HL-60/S4 treated with retinoic acid at 250 ng/mL for 4 days and 3 days (cell line): ENCODE measurements around the gene CRYGS.
"Not testable (repeated sequence)": the region's sequence is repeated elsewhere in the genome, so short reads cannot be mapped to it uniquely, and the experiment has no call there.

Source experiments
- in situ Hi-C: fragments of 300-500 bp; cut with MboI; formaldehyde crosslinking; loops from 2 replicates; pipeline ENCODE4 v1.7.0; 2022; ENCODE audit warnings: low sequenced_read_pairs

Gene CRYGS

GRCh38 chr3:186520957-186521842 is 23.0 kb downstream of the CRYGS start:
- in situ Hi-C loops: no loop called here

DNA sequence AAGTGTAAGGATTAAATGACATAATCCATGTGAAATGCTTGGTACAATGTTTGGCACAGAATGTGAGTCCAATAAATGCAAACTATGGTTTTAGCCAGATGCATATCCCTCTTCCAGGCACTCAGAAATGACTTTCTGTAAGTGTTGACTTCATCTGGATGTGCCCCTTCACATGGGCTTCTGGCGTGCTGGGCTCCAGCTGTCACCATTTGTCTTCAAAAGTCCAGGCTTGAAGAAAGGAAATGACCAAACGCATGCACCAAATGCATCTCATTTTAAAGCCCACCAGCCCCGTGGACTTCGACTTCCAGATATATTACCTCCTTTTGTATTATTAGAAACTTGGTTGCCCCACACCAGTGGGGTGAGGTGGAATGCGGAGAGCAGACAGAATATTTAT is 23.7 kb downstream of the CRYGS start:
- in situ Hi-C loops: no loop called here

GRCh38 chr3:186519021-186519658 is 25.0 kb downstream of the CRYGS start:
- in situ Hi-C loops: no loop called here

GRCh38 chr3:186517218-186517617 is 27.0 kb downstream of the CRYGS start:
- in situ Hi-C loops: no loop called here

DNA sequence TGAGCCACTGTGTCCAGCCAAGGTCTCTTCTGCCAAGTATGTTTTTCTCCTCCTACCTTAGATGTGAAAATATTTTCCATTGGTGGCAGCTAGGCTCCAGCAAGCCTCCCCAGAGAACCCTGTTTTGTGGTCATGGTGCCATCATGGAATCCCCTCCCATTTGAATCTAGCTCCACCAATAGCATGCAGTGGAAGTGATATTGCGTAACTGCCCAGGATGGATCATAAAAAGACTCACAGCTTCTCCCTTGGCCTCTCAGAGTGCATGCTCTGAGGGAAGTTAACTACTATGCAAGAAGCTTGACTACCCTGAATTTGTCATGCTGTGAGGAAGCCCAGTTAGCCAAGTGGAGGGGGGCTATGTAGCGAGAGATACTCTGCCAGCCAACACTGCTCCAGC is 27.5 kb downstream of the CRYGS start:
- in situ Hi-C loops: no loop called here

DNA sequence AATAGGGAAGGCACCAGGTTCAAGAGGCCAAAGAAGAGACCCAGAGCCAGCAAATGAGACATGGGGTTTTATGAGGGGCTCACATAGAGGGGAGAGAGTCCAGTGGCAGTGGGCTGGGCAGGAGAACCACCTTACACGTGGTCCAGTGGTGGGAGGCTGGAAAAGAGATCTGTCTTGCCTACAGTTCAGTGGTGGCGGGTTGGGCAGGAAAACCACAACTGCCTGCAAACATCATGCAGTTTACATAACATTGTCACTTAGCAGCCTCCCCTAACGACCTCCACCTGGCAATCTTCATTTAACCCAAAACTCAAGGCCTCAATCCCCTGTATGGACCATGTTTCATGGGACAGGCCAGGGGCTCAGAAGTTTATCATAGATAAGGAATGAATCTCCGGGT is 29.1 kb downstream of the CRYGS start:
- in situ Hi-C loops: no loop called here

DNA sequence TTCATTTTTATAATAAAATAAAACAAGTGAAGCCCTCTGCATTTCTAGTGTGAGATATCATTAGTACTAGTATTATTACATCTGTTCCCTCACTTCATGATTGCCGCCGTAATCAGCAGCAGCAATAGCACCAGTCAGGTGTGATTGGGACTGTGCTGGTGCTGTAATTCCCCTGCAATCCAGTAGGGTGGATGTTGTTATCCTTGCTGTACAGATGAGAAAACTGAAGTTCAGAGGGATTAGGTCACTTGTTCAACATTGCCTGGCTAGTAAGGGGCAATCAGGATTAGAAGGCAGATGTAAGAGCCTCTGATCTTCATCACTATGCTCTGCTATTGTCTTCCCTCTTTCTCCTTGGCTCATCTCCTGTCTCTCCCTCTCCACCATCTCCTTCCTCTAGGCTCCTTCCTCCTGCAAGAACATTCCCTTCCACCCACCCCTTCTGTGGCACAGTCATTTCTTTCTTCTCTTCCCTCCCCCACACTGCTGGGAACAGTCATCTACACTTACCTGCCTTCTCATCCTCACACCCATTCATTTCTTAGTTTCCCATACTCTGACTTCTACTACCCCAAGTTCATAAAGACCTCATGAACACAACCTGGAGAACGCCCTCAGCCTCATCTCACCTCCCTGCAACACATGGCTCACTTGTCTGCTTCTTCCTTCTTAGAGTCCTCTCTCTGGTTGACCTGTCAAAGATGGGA is 29.7 kb downstream of the CRYGS start:
- in situ Hi-C loops: no loop called here

DNA sequence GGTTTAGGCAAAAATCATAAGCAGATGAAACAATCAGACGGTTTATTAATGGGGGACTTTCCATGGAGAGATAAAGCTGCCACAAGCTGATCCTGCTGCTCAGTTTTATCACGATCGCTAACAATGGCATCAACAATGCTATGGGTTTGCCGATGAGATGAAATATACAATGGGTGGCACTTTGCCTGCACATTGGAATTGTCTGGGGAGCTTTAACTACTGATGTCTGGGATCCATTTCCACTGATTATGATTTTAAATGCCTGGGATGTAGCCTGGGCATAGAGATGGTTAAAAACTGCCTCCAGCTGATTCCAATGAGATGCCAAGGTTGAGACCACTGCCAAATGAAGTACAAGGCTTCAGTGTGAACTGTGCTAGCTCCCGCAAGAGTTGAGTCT is 30.8 kb downstream of the CRYGS start:
- in situ Hi-C loops: no loop called here

DNA sequence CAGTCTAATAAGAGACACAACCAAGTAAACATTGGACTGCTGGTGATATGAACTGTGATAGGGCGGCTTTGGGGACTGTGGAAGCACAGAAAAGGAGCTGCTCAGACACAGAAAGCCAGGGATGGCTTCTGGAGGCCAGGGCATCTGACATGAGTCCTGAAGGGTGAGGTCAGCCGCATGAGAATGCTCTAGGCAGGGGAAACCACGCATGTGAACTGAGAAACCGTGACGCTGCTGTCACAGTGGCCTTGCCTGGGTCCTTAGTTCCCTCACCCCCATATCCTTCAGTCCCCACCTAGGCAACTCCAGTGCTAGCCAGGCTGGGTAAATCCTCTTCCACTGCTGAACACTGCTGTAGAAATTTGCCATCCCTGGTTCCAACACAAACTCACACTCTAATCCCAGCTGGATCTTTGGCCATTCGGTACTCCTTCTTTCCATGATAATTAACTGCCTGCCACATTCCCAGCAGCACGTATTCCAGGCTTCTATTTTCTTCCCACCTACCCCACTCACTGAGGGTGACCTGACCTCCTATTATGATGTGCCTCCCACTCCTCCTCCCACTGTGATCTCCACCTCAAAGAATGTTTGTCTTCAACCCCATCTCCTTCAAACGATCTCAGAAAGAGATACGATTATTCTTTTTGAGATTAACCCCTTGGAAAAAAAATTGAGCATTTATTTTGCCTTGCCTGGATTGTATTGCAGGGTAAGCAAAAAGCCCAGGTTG is 31.4 kb downstream of the CRYGS start:
- in situ Hi-C loops: no loop called here

- in situ Hi-C loops: no loop called here
Measured at GRCh38 chr3:186511702-186512101, 32.5 kb downstream of the CRYGS start.

DNA sequence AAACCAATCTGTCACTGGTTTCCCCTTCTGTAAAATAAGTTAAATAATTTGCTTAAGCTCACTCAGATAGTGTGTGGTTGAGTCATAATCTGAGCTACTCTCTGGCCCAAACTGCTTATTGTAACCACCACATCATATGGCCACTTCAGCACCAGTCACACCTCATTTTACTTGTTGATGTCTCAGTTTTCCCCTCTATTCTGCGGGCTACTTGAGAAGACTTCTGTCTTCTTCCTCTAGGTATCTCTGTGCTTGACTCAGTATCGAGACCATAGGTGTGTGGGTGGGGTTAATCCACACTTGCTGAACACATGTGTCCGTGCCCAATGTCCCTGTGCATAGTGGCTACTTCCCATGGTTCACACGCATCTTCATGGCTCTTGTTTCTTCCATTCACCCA is 32.9 kb downstream of the CRYGS start:
- in situ Hi-C loops: no loop called here

DNA sequence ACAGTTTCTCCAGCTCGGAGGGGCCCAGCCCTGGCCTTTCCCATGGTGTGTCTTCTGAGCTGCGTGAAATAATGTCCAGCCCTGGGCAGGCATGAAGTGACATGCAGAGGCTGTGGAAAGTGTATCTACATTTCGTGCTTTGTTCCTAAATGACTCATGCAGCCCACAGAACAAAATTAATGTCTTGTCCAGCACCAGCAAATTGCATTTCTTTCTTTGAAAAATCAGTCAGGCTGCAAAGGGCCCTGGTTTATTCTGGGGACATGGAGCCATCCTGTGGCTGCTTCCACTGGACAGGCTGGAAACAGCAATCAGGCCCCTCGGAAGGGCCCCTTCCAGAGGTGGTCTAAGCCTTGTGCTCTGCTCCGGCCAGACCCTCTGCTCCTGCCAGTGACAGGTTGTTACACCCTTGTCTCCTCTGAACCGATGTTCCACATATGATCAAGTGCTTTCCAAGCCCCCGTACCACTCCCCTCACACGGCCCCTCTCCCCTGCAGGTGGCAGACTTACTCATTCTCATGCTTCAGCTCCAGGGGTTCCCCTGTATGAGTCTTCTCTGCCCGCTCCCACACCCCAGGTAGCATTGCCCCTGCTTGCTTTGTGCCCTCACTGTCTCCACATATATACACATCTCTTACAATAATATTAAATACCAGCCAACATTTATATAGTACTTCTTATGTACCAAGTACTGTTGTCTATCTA is 33.7 kb downstream of the CRYGS start:
- in situ Hi-C loops: no loop called here

- in situ Hi-C loops: no loop called here
Measured at GRCh38 chr3:186509423-186509822, 34.8 kb downstream of the CRYGS start.

GRCh38 chr3:186506857-186507256 is 37.3 kb downstream of the CRYGS start:
- in situ Hi-C loops: no loop called here

DNA sequence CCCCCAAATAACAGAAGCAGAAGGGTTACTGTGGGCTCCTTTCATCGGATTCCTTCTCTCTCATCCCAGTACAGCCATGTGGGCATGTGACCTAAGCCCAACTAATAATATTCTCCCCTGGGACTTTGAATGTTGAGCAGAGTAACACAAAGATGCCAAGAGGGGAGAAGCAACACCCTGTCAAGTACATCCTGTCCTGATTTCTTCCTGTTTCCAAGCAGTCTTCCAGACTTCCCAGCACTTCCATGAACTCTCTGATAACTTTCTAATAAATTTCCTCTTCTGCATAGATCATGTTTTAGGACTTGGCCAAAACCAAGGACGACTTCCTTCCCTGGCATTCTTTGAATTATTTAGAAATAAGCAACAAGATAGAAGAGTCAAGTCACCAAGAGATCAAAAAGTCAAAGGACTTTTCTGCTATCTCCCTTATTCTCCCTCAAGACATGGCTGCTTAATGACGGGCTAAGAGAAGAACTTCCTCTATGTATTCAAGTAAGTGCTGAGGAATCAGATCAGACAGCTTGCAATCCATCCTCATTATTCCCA is 37.9 kb downstream of the CRYGS start:
- in situ Hi-C loops: no loop called here

DNA sequence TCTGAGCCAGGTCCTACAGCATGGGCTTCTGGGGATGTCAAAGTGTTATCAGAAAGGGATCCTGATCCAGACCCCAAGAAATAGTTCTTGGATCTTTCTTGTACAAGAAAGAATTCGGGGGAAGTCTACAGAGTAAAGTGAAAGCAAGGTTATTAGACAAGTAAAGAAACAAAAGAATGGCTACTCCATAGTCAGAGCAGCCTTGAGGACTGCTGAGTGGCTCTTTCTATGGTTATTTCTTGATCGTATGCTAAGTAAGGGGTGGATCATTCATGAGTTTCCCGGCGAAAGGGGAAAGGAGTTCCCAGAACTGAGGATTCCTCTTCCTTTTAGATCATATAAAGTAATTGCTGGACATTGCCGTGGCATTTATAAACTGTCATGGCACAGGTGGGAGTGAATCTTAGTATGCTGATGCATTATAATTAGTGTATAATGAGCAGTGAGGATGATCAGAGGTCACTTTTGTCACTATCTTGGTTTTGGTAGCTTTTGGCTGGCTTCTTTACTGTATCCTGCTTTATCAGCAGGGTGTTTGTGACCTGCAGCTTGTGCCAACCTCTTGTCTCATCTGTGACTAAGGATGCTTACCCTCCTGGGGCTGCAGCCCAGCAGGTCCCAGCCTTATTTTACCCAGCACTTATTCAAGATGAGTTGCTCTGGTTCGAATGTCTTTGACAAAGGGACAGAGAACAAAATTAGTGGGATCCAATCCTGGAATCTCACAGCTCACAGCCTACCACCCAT is 41.0 kb downstream of the CRYGS start:
- in situ Hi-C loops: no loop called here

DNA sequence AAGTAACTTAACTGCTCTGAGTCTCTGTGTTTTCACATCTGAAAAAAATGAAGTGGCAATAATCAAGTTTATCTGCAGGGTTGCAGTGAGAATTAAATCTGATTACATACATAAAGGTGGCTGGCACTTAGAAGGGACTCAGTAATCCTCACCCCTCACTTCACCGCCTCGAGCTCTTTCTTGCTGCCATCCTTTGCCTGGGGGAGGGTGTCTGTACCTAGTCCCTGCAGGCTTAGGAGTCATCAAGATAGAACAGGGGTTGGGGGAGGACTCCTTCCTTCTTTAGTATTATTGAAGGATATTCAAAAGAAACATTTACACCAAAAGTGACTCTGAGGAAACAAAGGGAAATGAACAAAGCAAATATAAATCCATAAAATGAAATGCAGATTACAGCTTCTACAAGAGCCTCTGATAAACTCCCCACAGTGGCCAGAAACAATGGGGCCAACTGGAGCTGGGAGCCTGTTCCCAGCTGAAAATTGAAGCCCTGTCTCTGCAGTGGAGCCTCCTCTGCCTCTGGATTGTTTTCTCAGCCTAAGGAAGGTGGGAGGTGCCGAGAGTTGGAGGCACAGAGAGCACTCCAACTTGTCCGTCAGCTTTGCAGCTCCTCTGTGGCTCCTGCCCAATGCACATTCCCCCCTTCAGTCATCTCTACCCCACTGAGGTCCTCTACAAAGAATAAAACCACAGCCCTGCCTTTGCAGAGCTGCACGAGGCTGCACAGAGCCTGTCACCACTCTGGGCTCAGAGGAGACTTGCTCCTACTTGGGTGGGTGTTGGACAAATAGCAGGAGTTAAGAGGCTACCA is 41.8 kb downstream of the CRYGS start:
- in situ Hi-C loops: no loop called here

GRCh38 chr3:186499949-186500348 is 44.2 kb downstream of the CRYGS start:
- in situ Hi-C loops: not testable (repeated sequence)

DNA sequence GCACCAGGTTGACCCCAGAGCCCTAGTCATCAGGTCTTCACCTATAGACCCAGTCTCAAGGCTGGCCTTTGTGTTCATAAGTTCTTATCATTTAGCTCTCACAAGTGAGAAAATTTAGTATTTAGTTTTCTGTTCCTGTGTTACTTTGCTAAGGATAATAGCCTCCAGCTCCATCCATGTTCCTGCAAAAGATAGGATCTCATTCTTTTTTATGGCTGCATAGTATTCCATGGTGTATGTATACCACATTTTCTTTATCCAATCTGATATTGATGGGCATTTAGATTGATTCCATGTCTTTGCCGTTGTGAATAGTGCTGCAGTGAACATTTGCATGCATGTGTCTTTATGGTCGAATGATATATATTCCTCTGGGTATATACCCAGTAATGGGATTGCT is 46.2 kb downstream of the CRYGS start:
- in situ Hi-C loops: not testable (repeated sequence)
